HUES64 (cell line): ENCODE results near the gene RNF141.

Source experiments
- H3K27ac ChIP-seq: 2 replicates; pipeline ENCODE4 v1.7.0; 2013; ENCODE audit warnings: low read depth, low read length, inconsistent platforms
- H3K27me3 ChIP-seq: 2 replicates; pipeline ENCODE4 v1.6.1; 2013; ENCODE audit warnings: mild to moderate bottlenecking, low read length; ENCODE audit not compliant: insufficient read depth
- H3K36me3 ChIP-seq: 2 replicates; pipeline ENCODE4 v1.6.1; 2013; ENCODE audit warnings: mild to moderate bottlenecking, low read length; ENCODE audit not compliant: insufficient read depth
- H3K4me1 ChIP-seq: 2 replicates; pipeline ENCODE4 v1.6.1; 2013; ENCODE audit warnings: mild to moderate bottlenecking, low read length, moderate library complexity; ENCODE audit not compliant: insufficient read depth
- H3K4me3 ChIP-seq: 2 replicates; pipeline ENCODE4 v1.5.1; 2013; ENCODE audit warnings: mild to moderate bottlenecking, low read length, moderate library complexity
- H3K9ac ChIP-seq: 2 replicates; pipeline ENCODE4 v1.6.1; 2013; ENCODE audit warnings: mild to moderate bottlenecking, low read depth, low read length
- H3K9me3 ChIP-seq: 2 replicates; pipeline ENCODE4 v1.6.1; 2013; ENCODE audit warnings: low read depth, low read length; ENCODE audit not compliant: insufficient read depth
- WGBS: fragments of 150-250, 120-280 bp; methylation state at CpG from one replicate; pipeline ENCODE4 v1.1.7; 2013; ENCODE audit warnings: missing lambda C conversion rate; 5-methylcytosine and 5-hydroxymethylcytosine counted together

RNF141 gene

DNA sequence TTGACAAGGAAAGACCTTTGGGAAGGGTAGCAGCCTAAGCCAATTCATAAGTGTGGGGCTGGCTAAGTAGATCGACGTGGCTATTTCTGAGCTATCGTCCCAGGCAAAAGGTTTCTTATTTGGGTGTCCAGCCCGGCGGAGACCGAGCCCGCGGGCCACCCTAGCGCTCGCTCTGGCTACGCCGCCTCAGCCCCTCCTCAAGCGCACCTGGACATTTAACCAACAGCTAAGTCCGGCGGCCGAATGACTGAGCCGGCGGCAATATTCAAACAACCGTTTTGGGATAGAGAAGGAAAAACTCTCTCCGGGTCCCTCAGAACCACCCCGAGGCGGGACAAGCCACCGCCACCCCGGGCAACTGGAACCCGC, 457 bp downstream of the RNF141 start:
- H3K9me3 ChIP-seq = peaks cover 15% of the 10 kb centered on the region; the same call in 1 of the 2 replicates
- peak overlapping the region; percentile 91 for H3K9ac ChIP-seq
- under 1% methylated on average over 25 of the region's 25 CpGs for WGBS
- H3K4me1 ChIP-seq = 0 out of 2 replicates have a peak, but pooled peaks cover 4% of the 10 kb centered on the region
- peaks cover 12% of the 10 kb centered on the region; the same call in 1 of the 2 replicates for H3K27me3 ChIP-seq
- H3K27ac ChIP-seq = peak overlapping the region; percentile 76
- peak overlapping the region; percentile 99 for H3K4me3 ChIP-seq
- H3K36me3 ChIP-seq = no peaks in the 10 kb centered on the region

DNA sequence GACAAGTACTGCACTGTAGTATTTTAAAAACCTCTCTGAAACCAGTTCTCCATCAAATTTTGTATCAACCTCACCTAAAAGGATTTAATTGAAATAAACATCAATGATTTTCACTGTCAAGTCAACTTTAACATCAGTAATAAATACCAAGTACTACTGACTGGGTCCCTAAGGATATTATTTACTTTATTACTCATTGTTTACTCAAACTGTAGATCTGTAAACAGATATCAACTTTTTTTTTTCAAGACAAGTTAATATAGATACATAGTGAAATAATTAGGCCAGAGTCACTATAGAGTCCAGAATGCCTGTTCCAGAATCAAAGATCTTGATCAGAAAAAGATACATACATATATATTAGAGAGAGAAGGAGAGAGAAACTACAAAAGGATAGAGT, 1.6 kb downstream of the RNF141 start:
- H3K27ac ChIP-seq = no peak overlapping the region
- no peak overlapping the region for H3K4me3 ChIP-seq
- H3K9me3 ChIP-seq = peaks cover 11% of the 10 kb centered on the region; the same call in 1 of the 2 replicates
- 0 out of 2 replicates have a peak, but pooled peaks cover 4% of the 10 kb centered on the region for H3K4me1 ChIP-seq
- peaks cover 12% of the 10 kb centered on the region; the same call in 1 of the 2 replicates for H3K27me3 ChIP-seq
- H3K36me3 ChIP-seq = no peaks in the 10 kb centered on the region
- no peak overlapping the region for H3K9ac ChIP-seq

DNA sequence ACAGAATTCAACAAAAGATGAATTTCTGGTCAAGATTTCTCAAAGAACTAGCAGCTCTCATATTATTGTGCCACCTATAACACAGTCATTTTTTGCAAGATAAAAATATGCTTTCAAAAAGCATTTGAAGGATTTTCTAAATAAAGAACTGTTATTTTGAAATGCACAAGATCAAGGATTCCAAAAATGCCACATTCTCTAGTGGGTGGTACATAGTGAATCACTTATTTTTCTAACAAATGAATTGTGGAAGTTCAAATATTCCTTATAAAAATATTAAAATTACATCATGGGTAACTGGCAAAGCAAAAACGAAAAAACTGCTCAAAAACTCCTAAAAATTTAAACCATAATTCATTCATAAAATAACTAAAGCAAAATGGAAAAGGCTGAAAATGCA, 2.1 kb downstream of the RNF141 start:
- H3K9ac ChIP-seq = no peak overlapping the region
- 0 out of 2 replicates have a peak, but pooled peaks cover 4% of the 10 kb centered on the region for H3K4me1 ChIP-seq
- no peaks in the 10 kb centered on the region for H3K36me3 ChIP-seq
- 77% methylated on average over 1 of the region's 1 CpG for WGBS
- 0 out of 2 replicates have a peak, but pooled peaks cover 9% of the 10 kb centered on the region for H3K9me3 ChIP-seq
- H3K27me3 ChIP-seq = peaks cover 12% of the 10 kb centered on the region; the same call in 1 of the 2 replicates
- no peak overlapping the region for H3K27ac ChIP-seq
- H3K4me3 ChIP-seq = no peak overlapping the region

DNA sequence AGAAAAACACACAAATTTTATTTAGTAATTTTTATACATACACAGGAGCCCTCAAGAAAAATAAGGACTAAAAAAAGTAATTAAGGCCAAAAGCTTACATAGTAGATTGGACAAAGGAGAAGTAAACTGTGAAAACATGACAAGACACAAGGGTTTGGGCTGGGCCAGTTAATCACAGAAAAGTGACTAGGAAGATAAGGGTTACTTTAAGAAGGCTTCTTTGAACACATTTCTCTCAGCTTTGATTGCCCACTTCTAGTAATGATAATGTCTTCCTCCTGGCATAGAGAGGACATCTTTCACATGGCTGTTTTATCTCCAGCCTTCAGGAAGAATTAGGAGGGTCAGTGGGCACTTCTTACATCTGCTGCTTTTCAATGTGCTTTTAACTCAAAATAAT, 3.4 kb downstream of the RNF141 start:
- no peaks in the 10 kb centered on the region for H3K9me3 ChIP-seq
- no peak overlapping the region for H3K27ac ChIP-seq
- no peak overlapping the region for H3K4me3 ChIP-seq
- 0 out of 2 replicates have a peak, but pooled peaks cover 4% of the 10 kb centered on the region for H3K4me1 ChIP-seq
- peaks cover 9% of the 10 kb centered on the region; the same call in 1 of the 2 replicates for H3K36me3 ChIP-seq
- no peak overlapping the region for H3K9ac ChIP-seq
- peaks cover 12% of the 10 kb centered on the region; the same call in 1 of the 2 replicates for H3K27me3 ChIP-seq

DNA sequence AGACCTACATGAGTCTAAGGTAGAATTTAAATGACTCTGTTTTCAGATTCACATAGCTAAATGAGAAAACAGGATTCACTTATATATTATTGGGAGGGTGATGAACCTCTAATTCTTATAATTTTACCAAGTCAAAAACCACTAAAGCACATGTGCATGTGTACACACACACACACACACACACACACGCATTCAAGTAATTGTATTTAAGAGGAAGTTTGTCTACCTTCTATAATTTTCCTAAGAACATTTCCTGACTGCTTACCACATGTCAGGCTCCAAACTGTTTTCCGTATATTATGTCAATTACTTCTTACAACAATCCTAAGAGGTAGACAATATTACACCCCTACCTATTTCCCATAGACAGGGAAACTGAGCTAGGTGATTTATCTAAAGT, 6.7 kb downstream of the RNF141 start:
- Histone ChIP-seq H3K9me3 (no peaks in the 10 kb centered on the region), H3K4me3 (no peak overlapping the region), H3K27me3 (peaks cover 2% of the 10 kb centered on the region; the same call in 1 of the 2 replicates), H3K36me3 (peaks cover 23% of the 10 kb centered on the region), H3K27ac (no peak overlapping the region), H3K4me1 (no peaks in the 10 kb centered on the region), H3K9ac (no peak overlapping the region)
- WGBS = 90% methylated on average over 2 of the region's 2 CpGs

DNA sequence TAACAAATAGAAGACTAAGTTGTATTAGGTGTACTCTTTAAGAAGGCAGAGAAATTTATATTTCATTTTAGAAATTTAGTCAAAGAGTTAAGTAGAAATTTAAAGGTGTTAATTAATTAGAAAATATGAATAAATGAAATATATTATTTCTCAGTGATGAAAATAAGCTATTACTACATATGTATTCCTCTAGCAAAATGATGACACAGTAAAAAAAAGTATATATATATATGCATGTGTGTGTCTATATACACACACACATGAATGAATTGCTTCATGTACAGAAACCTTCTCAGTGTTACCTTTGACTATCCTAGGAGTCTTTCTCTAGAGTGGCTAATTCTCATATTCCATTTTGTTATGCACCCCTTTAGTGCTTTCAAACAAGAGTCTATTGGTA, 7.7 kb downstream of the RNF141 start:
- no peak overlapping the region for H3K9ac ChIP-seq
- H3K4me1 ChIP-seq = no peaks in the 10 kb centered on the region
- no peaks in the 10 kb centered on the region for H3K27me3 ChIP-seq

DNA sequence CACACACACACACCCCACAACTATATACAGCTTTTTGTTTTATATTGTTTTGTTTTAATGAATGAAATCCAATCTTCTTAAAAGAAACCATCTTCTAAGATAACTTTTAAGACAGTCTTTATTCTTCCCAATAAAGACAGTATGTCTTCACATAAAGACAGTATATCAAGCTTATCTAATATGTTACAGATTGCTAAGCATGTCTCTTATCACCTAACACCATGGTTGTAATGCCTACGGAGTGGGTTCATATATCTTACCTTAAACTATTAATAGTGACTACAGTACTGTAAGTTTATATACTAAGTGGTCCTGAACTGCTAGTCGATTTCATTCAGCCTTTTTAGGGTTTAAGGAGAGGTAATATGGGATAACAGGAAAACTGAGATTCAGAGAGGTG, 8.5 kb downstream of the RNF141 start:
- H3K4me3 ChIP-seq = no peak overlapping the region
- H3K4me1 ChIP-seq = no peaks in the 10 kb centered on the region
- no peaks in the 10 kb centered on the region for H3K27me3 ChIP-seq
- H3K9me3 ChIP-seq = no peaks in the 10 kb centered on the region
- H3K27ac ChIP-seq = no peak overlapping the region
- H3K9ac ChIP-seq = no peak overlapping the region
- H3K36me3 ChIP-seq = peaks cover 35% of the 10 kb centered on the region
- 86% methylated on average over 1 of the region's 2 CpGs for WGBS

More for the DNA sequence above, 7.7 kb downstream of the RNF141 start:
- Histone ChIP-seq H3K27ac (no peak overlapping the region), H3K4me3 (no peak overlapping the region), H3K9me3 (no peaks in the 10 kb centered on the region), H3K36me3 (peaks cover 33% of the 10 kb centered on the region)

DNA sequence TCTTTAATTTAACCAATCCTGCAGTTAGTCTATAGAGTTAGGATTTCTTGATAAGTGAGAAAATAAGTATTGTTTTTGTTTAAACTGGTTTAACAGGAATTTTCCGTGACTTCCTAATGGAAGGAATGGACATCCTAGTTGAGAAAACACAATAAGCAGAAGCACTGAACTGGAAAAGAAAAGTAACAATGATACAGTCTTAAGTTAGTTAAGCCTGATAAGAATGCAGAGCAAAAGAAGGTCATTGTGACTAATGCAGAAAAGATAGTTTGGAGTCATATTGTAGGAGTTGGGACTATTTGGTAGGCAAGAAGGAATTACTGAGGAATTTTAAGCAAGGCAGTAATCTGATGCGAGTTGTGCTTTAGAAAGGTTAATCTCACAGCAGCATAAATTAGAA, 11.7 kb downstream of the RNF141 start:
- Histone ChIP-seq H3K27ac (no peak overlapping the region), H3K9me3 (no peaks in the 10 kb centered on the region), H3K4me1 (no peaks in the 10 kb centered on the region), H3K36me3 (peaks cover 48% of the 10 kb centered on the region), H3K4me3 (no peak overlapping the region), H3K9ac (no peak overlapping the region), H3K27me3 (no peaks in the 10 kb centered on the region)
- 91% methylated on average over 2 of the region's 2 CpGs for WGBS

DNA sequence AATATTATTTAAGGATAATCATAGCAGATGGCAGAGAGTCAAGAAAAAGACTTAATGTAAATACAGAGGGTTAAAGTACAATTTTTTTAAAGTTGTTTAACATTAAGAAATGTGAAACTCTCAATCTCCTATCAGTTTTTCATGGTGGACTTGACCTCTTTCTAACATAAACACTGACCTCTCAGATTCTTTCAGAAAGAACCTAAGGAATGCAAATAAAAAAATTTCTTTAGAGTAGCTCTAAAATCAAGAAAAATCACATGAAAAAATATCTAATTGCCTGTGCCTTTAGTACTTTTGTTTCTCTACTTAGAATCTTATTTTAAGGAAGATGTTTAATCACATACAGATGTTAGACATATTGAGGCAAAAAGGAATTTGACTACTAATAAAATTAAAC, 12.9 kb downstream of the RNF141 start:
- Histone ChIP-seq H3K9ac (no peak overlapping the region), H3K4me3 (no peak overlapping the region), H3K27ac (no peak overlapping the region), H3K36me3 (peaks cover 53% of the 10 kb centered on the region), H3K4me1 (no peaks in the 10 kb centered on the region), H3K27me3 (no peaks in the 10 kb centered on the region), H3K9me3 (no peaks in the 10 kb centered on the region)

DNA sequence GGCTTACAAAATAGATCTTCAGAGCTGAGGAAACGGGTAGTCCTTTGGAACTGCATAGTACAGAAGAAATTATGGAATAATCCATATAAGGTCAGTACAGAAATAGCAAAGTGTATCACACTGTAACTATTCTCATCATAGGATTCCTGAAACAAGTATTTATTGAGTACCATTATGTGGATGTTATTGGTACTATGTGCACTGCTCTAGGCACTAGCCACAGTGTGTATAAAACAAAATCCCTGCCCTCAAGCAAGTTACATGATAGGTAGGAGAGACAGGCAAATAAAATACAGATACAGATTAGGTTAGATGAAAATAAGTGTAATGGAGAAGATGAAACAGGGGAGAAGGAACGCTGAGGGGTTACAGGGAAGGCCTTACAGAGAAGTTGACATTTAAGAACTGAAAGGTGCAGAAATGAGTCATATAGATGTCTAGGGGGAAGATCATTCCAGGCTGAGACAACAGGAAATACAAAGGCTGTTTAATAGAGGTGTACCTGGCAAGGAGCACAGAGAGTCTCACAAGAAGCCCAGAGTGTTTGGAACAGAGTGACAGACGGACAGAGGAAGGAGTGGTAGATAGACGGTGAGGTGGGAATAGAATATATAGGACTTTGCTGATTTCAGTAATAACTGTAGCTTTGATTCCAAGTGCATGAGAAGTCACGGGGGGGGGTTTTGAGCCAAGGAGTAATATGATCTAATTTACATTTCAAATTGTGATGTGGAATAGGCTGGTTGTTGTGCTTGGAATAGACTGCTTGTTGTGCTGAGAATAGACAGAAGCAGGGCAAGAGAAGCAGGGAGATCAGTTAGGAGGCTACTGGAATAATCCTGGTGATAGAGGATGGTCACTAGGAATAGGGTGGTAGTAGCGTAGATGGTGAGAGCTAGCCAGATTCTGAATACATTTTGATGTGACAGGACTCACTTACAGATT, 13.7 kb downstream of the RNF141 start:
- H3K9me3 ChIP-seq = no peaks in the 10 kb centered on the region
- peaks cover 51% of the 10 kb centered on the region for H3K36me3 ChIP-seq
- no peaks in the 10 kb centered on the region for H3K4me1 ChIP-seq
- H3K4me3 ChIP-seq = no peak overlapping the region
- no peak overlapping the region for H3K27ac ChIP-seq
- 94% methylated on average over 6 of the region's 6 CpGs for whole genome bisulfite sequencing
- no peaks in the 10 kb centered on the region for H3K27me3 ChIP-seq
- no peak overlapping the region for H3K9ac ChIP-seq

DNA sequence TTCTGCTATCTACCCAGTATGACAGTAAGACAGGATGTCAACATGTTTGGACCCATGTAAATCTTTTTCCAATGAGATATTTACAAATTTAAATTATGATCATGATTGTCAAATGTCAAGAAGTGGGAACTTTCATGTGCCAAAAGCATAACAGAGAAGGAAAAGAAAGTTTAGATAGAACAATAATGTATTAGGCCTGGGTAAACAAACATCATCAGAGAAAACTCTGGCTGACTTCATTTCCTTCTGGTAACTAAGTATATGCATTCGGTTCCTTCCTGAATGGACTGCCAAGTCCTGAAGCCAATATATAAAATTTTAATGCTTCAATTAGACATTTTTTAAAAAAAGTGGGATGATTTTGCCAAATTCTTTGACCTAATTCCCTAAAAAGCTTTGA, 16.5 kb downstream of the RNF141 start:
- Histone ChIP-seq H3K36me3 (peaks cover 62% of the 10 kb centered on the region), H3K27ac (no peak overlapping the region), H3K4me1 (no peaks in the 10 kb centered on the region), H3K27me3 (no peaks in the 10 kb centered on the region), H3K9me3 (no peaks in the 10 kb centered on the region), H3K4me3 (no peak overlapping the region), H3K9ac (no peak overlapping the region)
- WGBS = 100% methylated on average over 1 of the region's 1 CpG
